HG02678 (cell line): Measurements from ENCODE around the gene RMND5B.
"Not testable (repeated sequence)": the region's sequence is repeated elsewhere in the genome, so short reads cannot be mapped to it uniquely, and the experiment has no call there.

Experiments used
- ATAC-seq: cut with Tn5 transposase; IDR thresholded peaks from one replicate; pipeline ENCODE4 v1.9.1; 2021; ENCODE audit warnings: mild to moderate bottlenecking, moderate library complexity; ENCODE audit not compliant: unreplicated experiment

Gene RMND5B

GRCh38 chr5:178113841-178114324 lies 16.9 kb upstream of the RMND5B start:
- ATAC-seq = no peak

GRCh38 chr5:178114325-178115135 lies 16.3 kb upstream of the RMND5B start:
- ATAC-seq = no peak

- no peak for ATAC-seq
These were observed 15.5 kb upstream of the RMND5B start for GRCh38 chr5:178115136-178115813.

- no peak for ATAC-seq
These were observed 15.0 kb upstream of the RMND5B start for GRCh38 chr5:178115814-178116142.

GRCh38 chr5:178116143-178116885 lies 14.5 kb upstream of the RMND5B start:
- peak; percentile 26 for ATAC-seq

GRCh38 chr5:178117923-178118701 lies 12.7 kb upstream of the RMND5B start:
- no peak for ATAC-seq

GRCh38 chr5:178119915-178120606 lies 10.8 kb upstream of the RMND5B start:
- ATAC-seq = no peak

- ATAC-seq = peak; percentile 81
These were observed 10.0 kb upstream of the RMND5B start for GRCh38 chr5:178120607-178121357.

- peak; percentile 8 for ATAC-seq
These were observed 9.2 kb upstream of the RMND5B start for GRCh38 chr5:178121391-178122276.

- no peak for ATAC-seq
These were observed 8.5 kb upstream of the RMND5B start for GRCh38 chr5:178122346-178122745.

- ATAC-seq = no peak
These were observed 7.5 kb upstream of the RMND5B start for GRCh38 chr5:178123094-178123965.

GRCh38 chr5:178123966-178124925 lies 6.6 kb upstream of the RMND5B start:
- no peak for ATAC-seq

GRCh38 chr5:178125253-178125906 lies 5.4 kb upstream of the RMND5B start:
- no peak for ATAC-seq

- ATAC-seq = no peak
These were observed 4.3 kb upstream of the RMND5B start for GRCh38 chr5:178126556-178126955.

- not testable (repeated sequence) for ATAC-seq
These were observed 3.4 kb upstream of the RMND5B start for GRCh38 chr5:178127300-178128009.
